Raji (cell line): ENCODE results near the gene QARS1.

ENCODE experiments used
- POLR2A ChIP-seq: IDR thresholded peaks from 2 replicates; pipeline ENCODE4 v1.6.1; 2011; ENCODE audit warnings: low read depth, low read length, control low read depth; ENCODE audit not compliant: insufficient read depth

Gene QARS1

GRCh38 chr3:49098910-49099630 lies 5.5 kb downstream of the QARS1 start:
- TF ChIP-seq POLR2A, result no peak

- no peak for TF ChIP-seq POLR2A
Measured at GRCh38 chr3:49098429-49098828, 6.1 kb downstream of the QARS1 start.

- TF ChIP-seq POLR2A, result peak; percentile 70
Measured at GRCh38 chr3:49093853-49094767, 10.4 kb downstream of the QARS1 start, which contains the start of gene QRICH1. TSS of gene QRICH1 (minus strand) at chr3:49094071. CDS start at chr3:49077017, 17,054 bp downstream.

- TF ChIP-seq POLR2A, result peak; percentile 45
Measured at GRCh38 chr3:49092938-49093852, 11.4 kb downstream of the QARS1 start.

- no peak for TF ChIP-seq POLR2A
Measured at GRCh38 chr3:49081429-49081828, 23.1 kb downstream of the QARS1 start.

- TF ChIP-seq POLR2A, result no peak
Measured at GRCh38 chr3:49079270-49079669, 25.3 kb downstream of the QARS1 start.

GRCh38 chr3:49076646-49077045 lies 27.9 kb downstream of the QARS1 start:
- no peak for TF ChIP-seq POLR2A

- TF ChIP-seq POLR2A, result no peak
Measured at GRCh38 chr3:49076116-49076515, 28.4 kb downstream of the QARS1 start.

- no peak for TF ChIP-seq POLR2A
Measured at GRCh38 chr3:49058011-49058410, 46.5 kb downstream of the QARS1 start.

GRCh38 chr3:49057268-49057667 lies 47.3 kb downstream of the QARS1 start:
- no peak for TF ChIP-seq POLR2A

GRCh38 chr3:49054344-49054862 lies 50.2 kb downstream of the QARS1 start:
- TF ChIP-seq POLR2A, result no peak

- TF ChIP-seq POLR2A, result no peak
Measured at GRCh38 chr3:49053543-49053942, 51.0 kb downstream of the QARS1 start.
